HEK293 (cell line): ENCODE results near the gene OR1F1.

Source experiments
- CTCF ChIA-PET: fragments of 350-600 bp; formaldehyde crosslinking; extraction: SDS; loops from one replicate; lab custom pipeline; 2021; ENCODE audit warnings: antibody characterized with exemption; lab: Yijun Ruan, JAX
- POLR2A ChIA-PET: fragments of 300-600 bp; formaldehyde crosslinking; extraction: SDS; loops from one replicate; lab custom pipeline; 2020; ENCODE audit warnings: antibody characterized with exemption, inconsistent platforms; lab: Yijun Ruan, JAX
- H3K27ac ChIP-seq: fragments of 200-500 bp; sonication (Bioruptor generic); 2 replicates; pipeline ENCODE4 v1.5.1; 2014; ENCODE audit warnings: low read depth, low read length, control low read depth, inconsistent platforms; ENCODE audit errors: extremely low read depth
- H3K36me3 ChIP-seq, 2 experiments: fragments of 200-500 bp in 1 of 2; sonication (Bioruptor generic) in 1 of 2; 1 replicate in 1 of 2; 2 replicates in 1 of 2; pipeline ENCODE4 v1.5.1; 2014 to 2017; ENCODE audit warnings: inconsistent platforms in 2 of 2, low read length in 2 of 2; ENCODE audit not compliant: control insufficient read depth in 2 of 2, insufficient read depth in 1 of 2
- H3K4me1 ChIP-seq: fragments of 200-500 bp; sonication (Bioruptor generic); 2 replicates; pipeline ENCODE4 v1.5.1; 2014; ENCODE audit warnings: mild to moderate bottlenecking, low read length, inconsistent platforms; ENCODE audit not compliant: control insufficient read depth, insufficient read depth
- H3K4me3 ChIP-seq: 2 replicates; pipeline ENCODE4 v1.5.1; 2011; ENCODE audit warnings: low read depth, mild to moderate bottlenecking, control low read depth, low read length, moderate library complexity
- H3K9me3 ChIP-seq: fragments of 200-500 bp; sonication (Bioruptor generic); 2 replicates; pipeline ENCODE4 v1.5.1; 2014; ENCODE audit warnings: low read depth, low read length, inconsistent platforms; ENCODE audit not compliant: control insufficient read depth, insufficient read depth
- IKZF3 ChIP-seq: fragments of 450-650 bp; IDR thresholded peaks from 2 replicates; pipeline ENCODE4 v1.5.0; 2018; ENCODE audit warnings: missing biosample characterization, mild to moderate bottlenecking, missing genetic modification characterization, moderate library complexity
- KLF10 ChIP-seq: fragments of 450-650 bp; IDR thresholded peaks from 2 replicates; pipeline ENCODE4 v1.5.1; 2018; ENCODE audit warnings: missing biosample characterization, mild to moderate bottlenecking, missing genetic modification characterization
- KLF7 ChIP-seq: fragments of 450-650 bp; formaldehyde crosslinking; IDR thresholded peaks from 2 replicates; pipeline ENCODE4 v1.5.1; 2016; ENCODE audit warnings: missing biosample characterization, missing genetic modification characterization, borderline replicate concordance
- PRDM1 ChIP-seq: fragments of 450-650 bp; formaldehyde crosslinking; IDR thresholded peaks from 2 replicates; pipeline ENCODE4; 2016; ENCODE audit warnings: missing biosample characterization, missing genetic modification characterization
- SETDB1 ChIP-seq: IDR thresholded peaks from one replicate; pipeline ENCODE4 v1.6.1; 2017; ENCODE audit warnings: mild to moderate bottlenecking, low read length, moderate library complexity, mixed read lengths; ENCODE audit not compliant: insufficient read length
- YY2 ChIP-seq: fragments of 450-650 bp; formaldehyde crosslinking; IDR thresholded peaks from 2 replicates; pipeline ENCODE4 v1.5.1; 2016; ENCODE audit warnings: missing biosample characterization, missing genetic modification characterization
- ZBTB20 ChIP-seq: fragments of 450-650 bp; formaldehyde crosslinking; IDR thresholded peaks from 2 replicates; pipeline ENCODE4 v1.5.1; 2016; ENCODE audit warnings: missing biosample characterization, missing genetic modification characterization
- ZBTB48 ChIP-seq: fragments of 450-650 bp; formaldehyde crosslinking; IDR thresholded peaks from 2 replicates; pipeline ENCODE4 v1.5.1; 2016; ENCODE audit warnings: missing biosample characterization, missing genetic modification characterization
- ZFP37 ChIP-seq: fragments of 450-650 bp; formaldehyde crosslinking; IDR thresholded peaks from 2 replicates; pipeline ENCODE4 v1.5.1; 2016; ENCODE audit warnings: missing biosample characterization, missing genetic modification characterization
- ZNF121 ChIP-seq: fragments of 450-650 bp; formaldehyde crosslinking; IDR thresholded peaks from 2 replicates; pipeline ENCODE4 v1.5.1; 2016; ENCODE audit warnings: missing biosample characterization, missing genetic modification characterization
- ZNF157 ChIP-seq: fragments of 450-650 bp; formaldehyde crosslinking; IDR thresholded peaks from 2 replicates; pipeline ENCODE4 v1.5.1; 2016; ENCODE audit warnings: missing biosample characterization, missing genetic modification characterization
- ZNF169 ChIP-seq: fragments of 450-650 bp; formaldehyde crosslinking; IDR thresholded peaks from 2 replicates; pipeline ENCODE4 v1.5.1; 2016; ENCODE audit warnings: missing biosample characterization, missing genetic modification characterization
- ZNF2 ChIP-seq: fragments of 450-650 bp; formaldehyde crosslinking; IDR thresholded peaks from 2 replicates; pipeline ENCODE4 v1.5.1; 2016; ENCODE audit warnings: missing biosample characterization, missing genetic modification characterization
- ZNF214 ChIP-seq: fragments of 450-650 bp; formaldehyde crosslinking; IDR thresholded peaks from 2 replicates; pipeline ENCODE4 v1.5.1; 2017; ENCODE audit warnings: missing biosample characterization, mild to moderate bottlenecking, missing genetic modification characterization, borderline replicate concordance
- ZNF335 ChIP-seq: fragments of 450-650 bp; formaldehyde crosslinking; conservative IDR thresholded peaks from 2 replicates; pipeline ENCODE4 v1.5.1; 2016; ENCODE audit warnings: missing biosample characterization, missing genetic modification characterization
- ZNF354C ChIP-seq: fragments of 450-650 bp; formaldehyde crosslinking; IDR thresholded peaks from 2 replicates; pipeline ENCODE4 v1.5.1; 2016; ENCODE audit warnings: missing biosample characterization, missing genetic modification characterization, low read depth, borderline replicate concordance
- ZNF510 ChIP-seq: fragments of 450-650 bp; formaldehyde crosslinking; IDR thresholded peaks from 2 replicates; pipeline ENCODE4 v1.5.1; 2018; ENCODE audit warnings: mild to moderate bottlenecking, missing genetic modification characterization, missing biosample characterization; ENCODE audit not compliant: insufficient replicate concordance
- ZNF555 ChIP-seq: fragments of 450-650 bp; formaldehyde crosslinking; conservative IDR thresholded peaks from 2 replicates; pipeline ENCODE4 v1.5.1; 2017; ENCODE audit warnings: missing biosample characterization, mild to moderate bottlenecking, missing genetic modification characterization, inconsistent platforms
- ZNF621 ChIP-seq: fragments of 450-650 bp; formaldehyde crosslinking; IDR thresholded peaks from 2 replicates; pipeline ENCODE4 v1.5.1; 2017; ENCODE audit warnings: missing biosample characterization, missing genetic modification characterization
- ZNF623 ChIP-seq: fragments of 450-650 bp; formaldehyde crosslinking; IDR thresholded peaks from 2 replicates; pipeline ENCODE4 v1.5.1; 2016; ENCODE audit warnings: missing biosample characterization, missing genetic modification characterization
- ZNF626 ChIP-seq: fragments of 450-650 bp; sonication (Bioruptor Pico); formaldehyde crosslinking; IDR thresholded peaks from 2 replicates; pipeline ENCODE4 v1.5.1; 2018; ENCODE audit warnings: missing biosample characterization, missing genetic modification characterization, inconsistent platforms
- ZNF660 ChIP-seq: fragments of 450-650 bp; IDR thresholded peaks from 2 replicates; pipeline ENCODE4 v1.5.1; 2018; ENCODE audit warnings: missing biosample characterization, mild to moderate bottlenecking, missing genetic modification characterization
- ZNF76 ChIP-seq: fragments of 450-650 bp; formaldehyde crosslinking; IDR thresholded peaks from 2 replicates; pipeline ENCODE4; 2016; ENCODE audit warnings: low read depth, missing biosample characterization, missing genetic modification characterization, borderline replicate concordance
- ZSCAN30 ChIP-seq: fragments of 450-650 bp; IDR thresholded peaks from 2 replicates; pipeline ENCODE4 v1.5.1; 2018; ENCODE audit warnings: missing biosample characterization, mild to moderate bottlenecking, missing genetic modification characterization, moderate library complexity
- TF ChIP-seq, protein P1 (sequence below): fragments of 450-650 bp; formaldehyde crosslinking; IDR thresholded peaks from 2 replicates; pipeline ENCODE4 v1.5.1; 2016; ENCODE audit warnings: missing biosample characterization, missing genetic modification characterization
- TF ChIP-seq, protein P2 (sequence below): sonication (generic); formaldehyde crosslinking; IDR thresholded peaks from 2 replicates; pipeline ENCODE4 v1.8.1; 2022; ENCODE audit warnings: mild to moderate bottlenecking, moderate library complexity, missing genetic modification reagents
- TF ChIP-seq, protein P3 (sequence below): fragments of 450-650 bp; formaldehyde crosslinking; IDR thresholded peaks from 2 replicates; pipeline ENCODE4 v1.5.1; 2017; ENCODE audit warnings: missing biosample characterization, missing genetic modification characterization

The OR1F1 gene

DNA sequence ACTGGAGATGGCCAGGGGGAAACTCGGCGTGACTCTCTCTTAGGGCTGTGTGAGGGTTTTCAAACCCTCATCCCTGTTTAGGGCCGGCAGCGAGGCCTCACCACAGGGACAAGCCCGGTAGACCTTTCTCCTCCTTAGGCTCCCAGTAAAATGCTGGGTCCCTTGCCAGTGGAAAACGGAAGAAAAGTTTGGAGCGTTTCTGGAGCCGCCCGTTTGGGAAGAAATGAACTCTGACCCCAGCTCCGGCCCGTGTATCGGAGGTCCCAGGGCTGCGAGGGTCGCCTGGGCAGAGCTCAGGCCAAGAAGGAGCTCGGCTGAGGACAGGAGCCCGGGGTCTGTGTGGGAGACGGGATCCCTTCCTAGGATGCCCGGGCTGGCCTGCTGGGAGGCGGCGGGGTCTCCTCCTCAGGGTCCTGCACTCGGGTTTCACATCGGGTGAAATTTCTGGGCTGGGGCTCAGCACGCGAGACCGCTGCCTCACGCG is 29.9 kb upstream of the OR1F1 start:
- ChIA-PET CTCF (interaction anchor here (0.6 to 1.9 kb wide), 6 partner anchors 10 to 214 kb away, joined by 3 to 9 read pairs (median 4); no protein-coding TSS in a partner anchor), POLR2A (interaction anchor here (0.5 to 3.4 kb wide), 12 partner anchors 8 to 1193 kb away, joined by 3 to 23 read pairs (median 6); partner anchors contain the start of genes RPS2 and ZNF213)
- Histone ChIP-seq H3K9me3 (no peaks in the 10 kb centered on the region), H3K36me3 (no peaks in the 10 kb centered on the region), H3K4me1 (no peaks in the 10 kb centered on the region)
- TF ChIP-seq ZNF660 (tag by site-specific recombination) (0 out of 2 replicates have a peak, but pooled peaks have one; percentile 18), IKZF3 (peak; percentile 59; the same call in 1 of the 2 replicates), ZFP37 (tag by site-specific recombination) (no peak), ZNF621 (no peak), ZBTB20 (peak; percentile 73), ZNF121 (tag by site-specific recombination) (no peak), PRDM1 (tag by site-specific recombination) (0 out of 2 replicates have a peak, but pooled peaks have one; percentile 30), SETDB1 (no peak), ZNF335 (peak; percentile 17)
- TF ChIP-seq, protein P1, sequence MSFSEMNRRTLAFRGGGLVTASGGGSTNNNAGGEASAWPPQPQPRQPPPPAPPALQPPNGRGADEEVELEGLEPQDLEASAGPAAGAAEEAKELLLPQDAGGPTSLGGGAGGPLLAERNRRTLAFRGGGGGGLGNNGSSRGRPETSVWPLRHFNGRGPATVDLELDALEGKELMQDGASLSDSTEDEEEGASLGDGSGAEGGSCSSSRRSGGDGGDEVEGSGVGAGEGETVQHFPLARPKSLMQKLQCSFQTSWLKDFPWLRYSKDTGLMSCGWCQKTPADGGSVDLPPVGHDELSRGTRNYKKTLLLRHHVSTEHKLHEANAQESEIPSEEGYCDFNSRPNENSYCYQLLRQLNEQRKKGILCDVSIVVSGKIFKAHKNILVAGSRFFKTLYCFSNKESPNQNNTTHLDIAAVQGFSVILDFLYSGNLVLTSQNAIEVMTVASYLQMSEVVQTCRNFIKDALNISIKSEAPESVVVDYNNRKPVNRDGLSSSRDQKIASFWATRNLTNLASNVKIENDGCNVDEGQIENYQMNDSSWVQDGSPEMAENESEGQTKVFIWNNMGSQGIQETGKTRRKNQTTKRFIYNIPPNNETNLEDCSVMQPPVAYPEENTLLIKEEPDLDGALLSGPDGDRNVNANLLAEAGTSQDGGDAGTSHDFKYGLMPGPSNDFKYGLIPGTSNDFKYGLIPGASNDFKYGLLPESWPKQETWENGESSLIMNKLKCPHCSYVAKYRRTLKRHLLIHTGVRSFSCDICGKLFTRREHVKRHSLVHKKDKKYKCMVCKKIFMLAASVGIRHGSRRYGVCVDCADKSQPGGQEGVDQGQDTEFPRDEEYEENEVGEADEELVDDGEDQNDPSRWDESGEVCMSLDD (tag by site-specific recombination) = no peak
- TF ChIP-seq, all 188 proteins: peak for 5
- H3K4me3 ChIP-seq = peak overlapping the region; percentile 60
- H3K27ac ChIP-seq = peak overlapping the region; percentile 57

DNA sequence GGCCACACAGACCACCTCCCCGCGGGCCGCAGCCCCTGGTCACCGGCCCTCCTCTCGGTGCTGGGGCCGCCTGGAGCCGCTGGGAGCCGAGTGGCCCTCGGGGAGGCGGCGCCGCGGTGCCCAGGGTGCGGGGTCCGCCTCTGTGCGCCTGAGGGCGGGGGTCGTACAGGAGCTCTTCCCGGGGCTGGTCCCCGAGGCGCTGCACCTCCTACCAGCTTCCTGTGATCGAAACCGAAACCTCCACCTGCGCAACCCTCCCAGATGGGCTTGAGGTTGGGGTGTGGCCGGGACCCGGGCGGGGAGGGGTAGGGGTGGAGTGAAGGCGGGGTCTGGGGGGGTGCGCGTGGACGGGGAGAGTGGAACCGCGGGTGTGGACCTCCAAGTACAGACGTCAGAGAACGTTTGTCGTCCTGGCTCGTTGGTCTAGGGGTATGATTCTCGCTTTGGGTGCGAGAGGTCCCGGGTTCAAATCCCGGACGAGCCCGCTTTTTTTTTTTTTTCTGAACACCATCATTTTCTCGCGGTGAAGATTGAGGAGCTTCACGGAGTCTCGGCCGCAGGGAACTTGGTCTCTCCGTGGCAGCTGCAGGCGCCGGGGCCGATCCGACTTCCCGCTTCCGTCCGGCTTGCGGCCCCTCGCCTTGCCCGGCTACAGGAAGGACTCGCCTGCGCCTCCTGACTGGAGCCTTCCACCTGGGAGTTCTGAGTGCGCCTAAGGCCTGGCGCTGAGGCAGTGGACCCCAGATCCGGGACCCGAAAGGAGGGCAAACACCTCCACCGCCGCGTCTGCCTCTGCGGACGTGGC is 29.3 kb upstream of the OR1F1 start:
- no peaks in the 10 kb centered on the region for H3K36me3 ChIP-seq
- H3K9me3 ChIP-seq = no peaks in the 10 kb centered on the region
- POLR2A ChIA-PET = interaction anchor here (0.5 to 3.4 kb wide), 16 partner anchors 9 to 1194 kb away, joined by 3 to 23 read pairs (median 4); partner anchors contain the start of genes RPS2 and ZNF213
- H3K4me3 ChIP-seq = peak overlapping the region; percentile 60
- CTCF ChIA-PET = interaction anchor here (0.6 to 1.9 kb wide), 7 partner anchors 9 to 302 kb away, joined by 3 to 9 read pairs (median 4); no protein-coding TSS in a partner anchor
- peak overlapping the region; percentile 91 for H3K27ac ChIP-seq
- H3K4me1 ChIP-seq = no peaks in the 10 kb centered on the region
- TF ChIP-seq ZNF2 (tag by site-specific recombination) (peak; percentile 69), ZNF214 (no peak), YY2 (tag by site-specific recombination) (peak; percentile 19; the same call in 1 of the 2 replicates), KLF7 (tag by site-specific recombination) (peak; percentile 91), ZBTB48 (tag by site-specific recombination) (no peak; the same call in 1 of the 2 replicates), ZNF623 (tag by site-specific recombination) (peak; percentile 27; the same call in 1 of the 2 replicates), ZNF626 (tag by site-specific recombination) (no peak), KLF10 (tag by site-specific recombination) (peak; percentile 95), ZNF157 (tag by site-specific recombination) (no peak), ZNF169 (no peak; the same call in 1 of the 2 replicates), ZSCAN30 (tag by site-specific recombination) (peak; percentile 45), ZNF555 (tag by site-specific recombination) (no peak), PRDM1 (tag by site-specific recombination) (0 out of 2 replicates have a peak, but pooled peaks have one; percentile 13), ZNF76 (tag by site-specific recombination) (peak; percentile 47; the same call in 1 of the 2 replicates), ZNF354C (tag by site-specific recombination) (no peak), ZNF510 (tag by site-specific recombination) (no peak)
- TF ChIP-seq, protein P2, sequence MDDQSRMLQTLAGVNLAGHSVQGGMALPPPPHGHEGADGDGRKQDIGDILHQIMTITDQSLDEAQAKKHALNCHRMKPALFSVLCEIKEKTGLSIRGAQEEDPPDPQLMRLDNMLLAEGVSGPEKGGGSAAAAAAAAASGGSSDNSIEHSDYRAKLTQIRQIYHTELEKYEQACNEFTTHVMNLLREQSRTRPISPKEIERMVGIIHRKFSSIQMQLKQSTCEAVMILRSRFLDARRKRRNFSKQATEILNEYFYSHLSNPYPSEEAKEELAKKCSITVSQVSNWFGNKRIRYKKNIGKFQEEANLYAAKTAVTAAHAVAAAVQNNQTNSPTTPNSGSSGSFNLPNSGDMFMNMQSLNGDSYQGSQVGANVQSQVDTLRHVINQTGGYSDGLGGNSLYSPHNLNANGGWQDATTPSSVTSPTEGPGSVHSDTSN (CRISPR knock-in tag) = peak; percentile 38; the same call in 1 of the 2 replicates
- TF ChIP-seq, protein P3, sequence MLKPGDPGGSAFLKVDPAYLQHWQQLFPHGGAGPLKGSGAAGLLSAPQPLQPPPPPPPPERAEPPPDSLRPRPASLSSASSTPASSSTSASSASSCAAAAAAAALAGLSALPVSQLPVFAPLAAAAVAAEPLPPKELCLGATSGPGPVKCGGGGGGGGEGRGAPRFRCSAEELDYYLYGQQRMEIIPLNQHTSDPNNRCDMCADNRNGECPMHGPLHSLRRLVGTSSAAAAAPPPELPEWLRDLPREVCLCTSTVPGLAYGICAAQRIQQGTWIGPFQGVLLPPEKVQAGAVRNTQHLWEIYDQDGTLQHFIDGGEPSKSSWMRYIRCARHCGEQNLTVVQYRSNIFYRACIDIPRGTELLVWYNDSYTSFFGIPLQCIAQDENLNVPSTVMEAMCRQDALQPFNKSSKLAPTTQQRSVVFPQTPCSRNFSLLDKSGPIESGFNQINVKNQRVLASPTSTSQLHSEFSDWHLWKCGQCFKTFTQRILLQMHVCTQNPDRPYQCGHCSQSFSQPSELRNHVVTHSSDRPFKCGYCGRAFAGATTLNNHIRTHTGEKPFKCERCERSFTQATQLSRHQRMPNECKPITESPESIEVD (tag by site-specific recombination) = no peak
